Measurements from ENCODE around the gene RARB. TPM values are rescaled to one million over a fixed set of nuclear protein-coding genes. Genes with fewer than 3 reads are reported as not detected.
A peak's percentile ranks its signal among the peaks of the same experiment; 100 is the strongest.

Gene RARB
- total RNA-seq, 2 experiments from 2014 or later: not detected

- Mint-ChIP-seq H3K27ac (no peak overlapping the region), H3K9me3 (peaks cover 9% of the 10 kb centered on the region)
Observed at GRCh38 chr3:25527801-25528200, 99.7 kb downstream of the RARB start.

GRCh38 chr3:25531971-25532370, 103.9 kb downstream of the RARB start:
- Mint-ChIP-seq H3K9me3 (peaks cover 11% of the 10 kb centered on the region), H3K4me3 (no peak overlapping the region), H3K4me1 (ENCODE audit: low read depth) (no peaks in the 10 kb centered on the region), H3K36me3 (ENCODE audit: low read depth) (no peaks in the 10 kb centered on the region), H3K27me3 (no peaks in the 10 kb centered on the region), H3K27ac (no peak overlapping the region)
- no peak for TF ChIP-seq CTCF (IDR thresholded peaks at IDR 0.05)
- no peak for DNase-seq
- CTCF ChIA-PET: interaction anchor here (0.6 to 2.2 kb wide), 7 partner anchors 10 to 89 kb away, joined by 3 to 9 read pairs (median 5); no protein-coding TSS in a partner anchor
- POLR2A ChIA-PET: no interaction called here
- ATAC-seq: no peak
- intact Hi-C loops (cut with micrococcal nuclease): no loop called here

More at GRCh38 chr3:25527801-25528200, 99.7 kb downstream of the RARB start:
- Mint-ChIP-seq H3K4me1 (ENCODE audit: low read depth) (no peaks in the 10 kb centered on the region), H3K27me3 (peaks cover 6% of the 10 kb centered on the region), H3K36me3 (ENCODE audit: low read depth) (no peaks in the 10 kb centered on the region), H3K4me3 (no peak overlapping the region)
- intact Hi-C loops (cut with micrococcal nuclease): no loop called here
- no peak for TF ChIP-seq CTCF (IDR thresholded peaks at IDR 0.05)
- ChIA-PET POLR2A (interaction anchor here (0.7 kb wide), 1 partner anchor 12 kb away, joined by 3 read pairs; no protein-coding TSS in a partner anchor), CTCF (no interaction called here)
- DNase-seq (no peak), ATAC-seq (no peak)

- intact Hi-C loops (cut with micrococcal nuclease): no loop called here
- peak; percentile 72 for TF ChIP-seq CTCF (IDR thresholded peaks at IDR 0.05)
- ATAC-seq (no peak), DNase-seq (peak; percentile 69)
- Mint-ChIP-seq H3K36me3 (ENCODE audit: low read depth) (no peaks in the 10 kb centered on the region), H3K9me3 (peaks cover 11% of the 10 kb centered on the region), H3K27me3 (no peaks in the 10 kb centered on the region), H3K27ac (no peak overlapping the region), H3K4me1 (ENCODE audit: low read depth) (no peaks in the 10 kb centered on the region), H3K4me3 (no peak overlapping the region)
- POLR2A ChIA-PET: no interaction called here
- CTCF ChIA-PET: interaction anchor here (0.6 to 2.2 kb wide), 9 partner anchors 9 to 90 kb away, joined by 3 to 9 read pairs (median 4); no protein-coding TSS in a partner anchor
Observed at GRCh38 chr3:25532431-25533162, 104.5 kb downstream of the RARB start.

GRCh38 chr3:25533399-25533798, 105.3 kb downstream of the RARB start:
- no peak for TF ChIP-seq CTCF (IDR thresholded peaks at IDR 0.05)
- Mint-ChIP-seq H3K4me3 (no peak overlapping the region), H3K27ac (no peak overlapping the region), H3K36me3 (ENCODE audit: low read depth) (no peaks in the 10 kb centered on the region), H3K4me1 (ENCODE audit: low read depth) (no peaks in the 10 kb centered on the region), H3K9me3 (peaks cover 11% of the 10 kb centered on the region), H3K27me3 (no peaks in the 10 kb centered on the region)
- CTCF ChIA-PET: interaction anchor here (0.6 to 2.2 kb wide), 9 partner anchors 8 to 91 kb away, joined by 3 to 9 read pairs (median 4); no protein-coding TSS in a partner anchor
- intact Hi-C loops (cut with micrococcal nuclease): no loop called here
- DNase-seq (no peak), ATAC-seq (no peak)
- POLR2A ChIA-PET: no interaction called here

GRCh38 chr3:25534007-25534406, 105.9 kb downstream of the RARB start:
- H3K4me3 Mint-ChIP-seq: no peak overlapping the region
- ATAC-seq: no peak
- no peaks in the 10 kb centered on the region for H3K36me3 Mint-ChIP-seq (ENCODE audit: low read depth)
- ChIA-PET POLR2A (no interaction called here), CTCF (no interaction called here)
- intact Hi-C loops (cut with micrococcal nuclease): no loop called here
- H3K27me3 Mint-ChIP-seq: no peaks in the 10 kb centered on the region
- H3K27ac Mint-ChIP-seq: no peak overlapping the region
- TF ChIP-seq CTCF (IDR thresholded peaks at IDR 0.05): no peak
- no peak for DNase-seq
- no peaks in the 10 kb centered on the region for H3K4me1 Mint-ChIP-seq (ENCODE audit: low read depth)
- H3K9me3 Mint-ChIP-seq: peaks cover 11% of the 10 kb centered on the region

All from activated CD8-positive, alpha-beta T cell treated with anti-CD3 and anti-CD28 coated beads for 36 hours (primary cell).